ENCODE results near the gene SLFN13. TPM values are rescaled to one million over a fixed set of nuclear protein-coding genes. Genes with fewer than 3 reads are reported as not detected.
"Not testable (repeated sequence)": the region's sequence is repeated elsewhere in the genome, so short reads cannot be mapped to it uniquely, and the experiment has no call there.

SLFN13 gene
- total and polyA plus RNA-seq, 2 donors (not counting 1 experiment from before 2014, with no cell fraction given), result 1.3 to 2.0 TPM

GRCh38 chr17:35416659-35417058 lies 31.9 kb downstream of the SLFN13 start:
- Histone ChIP-seq H3K36me3 (ENCODE audit: control insufficient read depth, insufficient read depth, low read length) (peaks cover 3% of the 10 kb centered on the region), H3K27me3 (ENCODE audit: control insufficient read depth, insufficient read depth, low read length) (no peaks in the 10 kb centered on the region), H3K27ac (ENCODE audit: insufficient read depth, low read length) (no peak overlapping the region), H2AFZ (ENCODE audit: low read length) (no peak overlapping the region), H3K79me2 (ENCODE audit: control insufficient read depth, insufficient read depth, low read length) (peaks cover 4% of the 10 kb centered on the region), H3K9me3 (ENCODE audit: control insufficient read depth, insufficient read depth, low read depth, low read length) (no peaks in the 10 kb centered on the region), H4K20me1 (ENCODE audit: control insufficient read depth, extremely low read depth, insufficient read depth, low read length) (no peaks in the 10 kb centered on the region), H3K9ac (ENCODE audit: insufficient read depth, low read length) (no peak overlapping the region), H3K4me1 (ENCODE audit: control insufficient read depth, extremely low read depth, insufficient read depth, low read length) (no peaks in the 10 kb centered on the region), H3K4me2 (ENCODE audit: extremely low read depth, insufficient read depth, low read length) (no peak overlapping the region), H3K4me3 (replicated peaks in 1 of 4; ENCODE audit: control extremely low read depth in 1 of 4, insufficient read depth in 1 of 4, low read depth in 3 of 4, low read length in 4 of 4) (no peak overlapping the region)
- TF ChIP-seq CTCF (conservative IDR thresholded peaks at IDR 0.05 in 1 of 2, IDR thresholded peaks at IDR 0.05 in 1 of 2; ENCODE audit: low read depth in 1 of 2, low read length in 2 of 2), result no peak
- no peak for TF ChIP-seq EZH2 (IDR thresholded peaks at IDR 0.05; ENCODE audit: low read length, missing control alignments)
- DNase-seq (ENCODE audit: low read depth in 2 of 2), result no peak

DNA sequence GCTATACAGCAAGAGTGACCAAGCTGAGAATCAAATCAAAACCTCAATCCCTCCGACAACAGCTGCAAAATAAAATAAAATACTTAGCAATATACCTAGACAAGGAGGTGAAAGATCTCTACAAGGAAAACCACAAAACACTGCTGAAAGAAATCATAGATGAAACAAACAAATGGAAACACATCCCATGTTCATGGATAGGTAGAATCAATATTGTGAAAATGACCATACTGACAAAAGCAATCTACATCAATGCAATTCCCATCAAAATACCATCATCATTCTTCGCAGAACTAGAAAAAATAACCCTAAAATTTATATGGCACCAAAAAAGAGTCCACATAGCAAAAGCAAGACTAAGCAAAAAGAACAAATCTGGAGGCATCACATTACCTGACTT lies 33.9 kb downstream of the SLFN13 start:
- H3K27me3 ChIP-seq (ENCODE audit: control insufficient read depth, insufficient read depth, low read length); H3K4me2 ChIP-seq (ENCODE audit: extremely low read depth, insufficient read depth, low read length); H3K4me1 ChIP-seq (ENCODE audit: control insufficient read depth, extremely low read depth, insufficient read depth, low read length); H3K4me3 ChIP-seq (replicated peaks in 1 of 4; ENCODE audit: control extremely low read depth in 1 of 4, insufficient read depth in 1 of 4, low read depth in 3 of 4, low read length in 4 of 4); H3K27ac ChIP-seq (ENCODE audit: insufficient read depth, low read length); H4K20me1 ChIP-seq (ENCODE audit: control insufficient read depth, extremely low read depth, insufficient read depth, low read length); H3K9ac ChIP-seq (ENCODE audit: insufficient read depth, low read length); DNase-seq (ENCODE audit: low read depth in 2 of 2); H3K9me3 ChIP-seq (ENCODE audit: control insufficient read depth, insufficient read depth, low read depth, low read length); H2AFZ ChIP-seq (ENCODE audit: low read length); H3K79me2 ChIP-seq (ENCODE audit: control insufficient read depth, insufficient read depth, low read length): not testable (repeated sequence)
- peaks cover 12% of the 10 kb centered on the region for H3K36me3 ChIP-seq (ENCODE audit: control insufficient read depth, insufficient read depth, low read length)

- no peak for DNase-seq (ENCODE audit: low read depth in 2 of 2)
- Histone ChIP-seq H2AFZ (ENCODE audit: low read length) (no peak overlapping the region), H3K36me3 (ENCODE audit: control insufficient read depth, insufficient read depth, low read length) (peaks cover 13% of the 10 kb centered on the region), H3K27me3 (ENCODE audit: control insufficient read depth, insufficient read depth, low read length) (no peaks in the 10 kb centered on the region), H3K9ac (ENCODE audit: insufficient read depth, low read length) (no peak overlapping the region), H3K9me3 (ENCODE audit: control insufficient read depth, insufficient read depth, low read depth, low read length) (no peaks in the 10 kb centered on the region), H3K4me3 (replicated peaks in 1 of 4; ENCODE audit: control extremely low read depth in 1 of 4, insufficient read depth in 1 of 4, low read depth in 3 of 4, low read length in 4 of 4) (no peak overlapping the region), H4K20me1 (ENCODE audit: control insufficient read depth, extremely low read depth, insufficient read depth, low read length) (no peaks in the 10 kb centered on the region), H3K27ac (ENCODE audit: insufficient read depth, low read length) (no peak overlapping the region), H3K4me2 (ENCODE audit: extremely low read depth, insufficient read depth, low read length) (no peak overlapping the region), H3K4me1 (ENCODE audit: control insufficient read depth, extremely low read depth, insufficient read depth, low read length) (no peaks in the 10 kb centered on the region), H3K79me2 (ENCODE audit: control insufficient read depth, insufficient read depth, low read length) (peaks cover 4% of the 10 kb centered on the region)
- TF ChIP-seq EZH2 (IDR thresholded peaks at IDR 0.05; ENCODE audit: low read length, missing control alignments) (no peak), CTCF (conservative IDR thresholded peaks at IDR 0.05 in 1 of 2, IDR thresholded peaks at IDR 0.05 in 1 of 2; ENCODE audit: low read depth in 1 of 2, low read length in 2 of 2) (no peak)
Measured at GRCh38 chr17:35414247-35414646, 34.3 kb downstream of the SLFN13 start.

All from fibroblast of lung (primary cell).